ENCODE results near the gene ZNF747.
A peak's percentile ranks its signal among the peaks of the same experiment; 100 is the strongest.
"Not testable (repeated sequence)": the region's sequence is repeated elsewhere in the genome, so short reads cannot be mapped to it uniquely, and the experiment has no call there.

ZNF747 gene

GRCh38 chr16:30557957-30558788, 23.5 kb upstream of the ZNF747 start, which contains the start of gene ZNF764:
ZNF764 (minus strand) TSS chr16:30558374; CDS start chr16:30558182, 192 bp downstream.
- DNase-seq (ENCODE audit: low spot score): peak; percentile 99

GRCh38 chr16:30557707-30557956, 23.0 kb upstream of the ZNF747 start:
- DNase-seq (ENCODE audit: low spot score): no peak

- no peak for DNase-seq (ENCODE audit: low spot score)
These were observed 21.4 kb upstream of the ZNF747 start for GRCh38 chr16:30556125-30556473.

GRCh38 chr16:30555315-30556124, 20.9 kb upstream of the ZNF747 start:
- no peak for DNase-seq (ENCODE audit: low spot score)

- DNase-seq (ENCODE audit: low spot score): no peak
These were observed 20.1 kb upstream of the ZNF747 start for GRCh38 chr16:30554557-30555314.

GRCh38 chr16:30553393-30553899, 18.8 kb upstream of the ZNF747 start:
- no peak for DNase-seq (ENCODE audit: low spot score)

- no peak for DNase-seq (ENCODE audit: low spot score)
These were observed 18.3 kb upstream of the ZNF747 start for GRCh38 chr16:30552956-30553355.

GRCh38 chr16:30551781-30552180, 17.1 kb upstream of the ZNF747 start:
- DNase-seq (ENCODE audit: low spot score): no peak

- DNase-seq (ENCODE audit: low spot score): no peak
These were observed 14.0 kb upstream of the ZNF747 start for GRCh38 chr16:30548416-30549253.

- no peak for DNase-seq (ENCODE audit: low spot score)
These were observed 11.5 kb upstream of the ZNF747 start for GRCh38 chr16:30546115-30546514.

GRCh38 chr16:30543067-30543466, 8.4 kb upstream of the ZNF747 start:
- no peak for DNase-seq (ENCODE audit: low spot score)

GRCh38 chr16:30541502-30542329, 7.1 kb upstream of the ZNF747 start:
- peak; percentile 73 for DNase-seq (ENCODE audit: low spot score)

GRCh38 chr16:30540916-30541464, 6.3 kb upstream of the ZNF747 start:
- DNase-seq (ENCODE audit: low spot score): not testable (repeated sequence)

- DNase-seq (ENCODE audit: low spot score): not testable (repeated sequence)
These were observed 5.4 kb upstream of the ZNF747 start for GRCh38 chr16:30539986-30540526.

GRCh38 chr16:30539000-30539964, 4.6 kb upstream of the ZNF747 start:
- DNase-seq (ENCODE audit: low spot score): no peak

- peak; percentile 27 for DNase-seq (ENCODE audit: low spot score)
These were observed 1.9 kb upstream of the ZNF747 start for GRCh38 chr16:30536391-30537024.

GRCh38 chr16:30535777-30536190, 1.1 kb upstream of the ZNF747 start:
- DNase-seq (ENCODE audit: low spot score): peak; percentile 79

- DNase-seq (ENCODE audit: low spot score): no peak
These were observed 583 bp upstream of the ZNF747 start for GRCh38 chr16:30535106-30535776.

Measured in kidney tubule cell (primary cell).